Gastroesophageal sphincter (tissue), 4 donors: Measurements from ENCODE around the gene ZNF865. TPM values are rescaled to one million over a fixed set of nuclear protein-coding genes. Genes with fewer than 3 reads are reported as not detected.

Experiments used
- ATAC-seq: fragments of 150-250 bp; one replicate; pipeline ENCODE4 v1.9.1; 2016; ENCODE audit warnings: mild to moderate bottlenecking, moderate library complexity
- H3K27ac ChIP-seq, 4 donors: fragments of 200-600 bp; sonication (generic) in 3 of 4; 1 replicate in 3 of 4; 2 replicates in 1 of 4; pipeline ENCODE4 v1.5.1; 2016 to 2019
- H3K27me3 ChIP-seq: fragments of 200-600 bp; sonication (generic); one replicate; pipeline ENCODE4 v1.5.1; 2019
- H3K36me3 ChIP-seq, 2 donors: fragments of 200-600 bp; sonication (generic); one replicate each; pipeline ENCODE4 v1.5.1; 2019; ENCODE audit warnings: control low read depth in 1 of 2
- H3K4me1 ChIP-seq, 3 donors: fragments of 200-600 bp; sonication (generic); 1 replicate in 2 of 3; 2 replicates in 1 of 3; pipeline ENCODE4 v1.5.1; 2016 to 2019; ENCODE audit warnings: control low read depth in 2 of 3
- H3K4me3 ChIP-seq, 2 donors: fragments of 200-600 bp; sonication (generic); one replicate each; pipeline ENCODE4 v1.5.1; 2019; ENCODE audit warnings: mild to moderate bottlenecking in 1 of 2, moderate library complexity in 1 of 2
- H3K9me3 ChIP-seq, 3 donors: fragments of 200-600 bp; sonication (generic); one replicate each; pipeline ENCODE4 v1.5.1; 2017 to 2019; ENCODE audit warnings: control low read depth in 2 of 3
- CTCF ChIP-seq, 4 experiments: fragments of 200-600 bp in 2 of 4; fragments of 450-650 bp in 2 of 4; sonication (generic) in 1 of 4; IDR thresholded peaks; one replicate each; pipeline ENCODE4 v1.5.1; 2017 to 2019; ENCODE audit warnings: antibody characterized with exemption in 4 of 4, mild to moderate bottlenecking in 2 of 4, moderate library complexity in 2 of 4
- EP300 ChIP-seq: sonication (generic); formaldehyde crosslinking; IDR thresholded peaks from one replicate; pipeline ENCODE4 v1.6.1; 2017; ENCODE audit warnings: antibody characterized with exemption, mild to moderate bottlenecking
- POLR2A ChIP-seq, 2 donors: fragments of 450-650 bp; IDR thresholded peaks; one replicate each; pipeline ENCODE4 v1.6.1; 2017; ENCODE audit warnings: antibody characterized with exemption in 2 of 2, mild to moderate bottlenecking in 2 of 2, moderate library complexity in 1 of 2
- POLR2AphosphoS5 ChIP-seq: sonication (generic); formaldehyde crosslinking; IDR thresholded peaks from one replicate; pipeline ENCODE4 v1.6.1; 2017; ENCODE audit warnings: antibody characterized with exemption
- WGBS, 2 donors: methylation state at CpG; one replicate each; pipeline ENCODE4 v1.1.5; 2018; ENCODE audit warnings: low coverage in 1 of 2; 5-methylcytosine and 5-hydroxymethylcytosine counted together
- total RNA-seq, 4 donors: library from RNA; depleted of rRNA; stranded (reverse); fragments of >200 nt; gene quantifications; one replicate each; pipeline ENCODE4 v1.1.0, GENCODE V29; 2016

The ZNF865 gene
- total RNA-seq, 4 donors from 2014 or later: 4.6 to 12.0 (median 6.4) TPM

- H3K27me3 ChIP-seq: no peaks in the 10 kb centered on the region
- no peaks in the 10 kb centered on the region for H3K36me3 ChIP-seq
- H3K4me1 ChIP-seq: peaks cover 5 to 82% (median 47%) of the 10 kb centered on the region in 3 donors
- peak overlapping the region; percentile 95 to 100 (median 98) for H3K27ac ChIP-seq
- H3K9me3 ChIP-seq: no peaks in the 10 kb centered on the region
- 48% methylated on average over 6 of the region's 7 CpGs; no CpG with 5 or more reads in 1 of the 2 donors for WGBS, 2 donors
- TF ChIP-seq CTCF (IDR thresholded peaks at IDR 0.05) (no peak), POLR2AphosphoS5 (no peak), POLR2A (IDR thresholded peaks at IDR 0.05) (no peak), EP300 (no peak)
- H3K4me3 ChIP-seq: peak overlapping the region; percentile 97 to 100
- no peak for ATAC-seq
Observed at GRCh38 chr19:55635856-55636440, 30.5 kb downstream of the ZNF865 start.

- Histone ChIP-seq H3K36me3 (no peaks in the 10 kb centered on the region), H3K4me1 (peaks cover 5 to 85% (median 47%) of the 10 kb centered on the region in 3 donors), H3K9me3 (no peaks in the 10 kb centered on the region), H3K27me3 (no peaks in the 10 kb centered on the region), H3K27ac (peak overlapping the region in 2 of 4 donors; percentile 9 to 96), H3K4me3 (peak overlapping the region in 1 of 2 donors; percentile 97)
- WGBS, 2 donors: 71 to 100% methylated on average over 1 to 4 of the region's 4 CpGs
- ATAC-seq: no peak
- TF ChIP-seq POLR2A (IDR thresholded peaks at IDR 0.05) (no peak), CTCF (IDR thresholded peaks at IDR 0.05) (no peak), POLR2AphosphoS5 (no peak), EP300 (no peak)
Observed at GRCh38 chr19:55636723-55637122, 31.3 kb downstream of the ZNF865 start.

DNA sequence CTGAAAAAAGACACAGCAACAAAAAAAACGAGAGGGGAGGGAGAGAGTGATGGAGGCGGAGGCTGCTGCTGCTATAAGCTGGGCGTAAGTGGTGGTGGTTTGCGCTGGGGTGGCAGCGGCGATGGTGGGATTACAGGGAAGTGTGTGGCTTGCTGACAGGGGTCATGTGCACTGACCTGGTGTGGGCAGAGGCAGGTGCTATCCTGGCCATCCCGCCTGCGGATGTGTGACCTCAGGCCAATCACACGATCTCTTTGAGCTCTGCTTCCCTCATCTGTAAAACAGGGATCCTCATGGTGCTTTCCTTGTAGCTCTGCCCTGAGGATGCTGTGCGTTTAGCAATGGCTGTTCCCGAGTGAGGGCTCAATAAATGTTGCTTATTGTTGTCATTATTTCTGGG lies 32.1 kb downstream of the ZNF865 start:
- Histone ChIP-seq H3K9me3 (no peaks in the 10 kb centered on the region), H3K36me3 (no peaks in the 10 kb centered on the region), H3K27ac (no peak overlapping the region), H3K4me1 (peaks cover 5 to 85% (median 55%) of the 10 kb centered on the region in 3 donors), H3K27me3 (no peaks in the 10 kb centered on the region), H3K4me3 (no peak overlapping the region)
- WGBS, 2 donors: 63 to 65% methylated on average over 11 of the region's 11 CpGs
- TF ChIP-seq CTCF (IDR thresholded peaks at IDR 0.05): no peak
- no peak for ATAC-seq

DNA sequence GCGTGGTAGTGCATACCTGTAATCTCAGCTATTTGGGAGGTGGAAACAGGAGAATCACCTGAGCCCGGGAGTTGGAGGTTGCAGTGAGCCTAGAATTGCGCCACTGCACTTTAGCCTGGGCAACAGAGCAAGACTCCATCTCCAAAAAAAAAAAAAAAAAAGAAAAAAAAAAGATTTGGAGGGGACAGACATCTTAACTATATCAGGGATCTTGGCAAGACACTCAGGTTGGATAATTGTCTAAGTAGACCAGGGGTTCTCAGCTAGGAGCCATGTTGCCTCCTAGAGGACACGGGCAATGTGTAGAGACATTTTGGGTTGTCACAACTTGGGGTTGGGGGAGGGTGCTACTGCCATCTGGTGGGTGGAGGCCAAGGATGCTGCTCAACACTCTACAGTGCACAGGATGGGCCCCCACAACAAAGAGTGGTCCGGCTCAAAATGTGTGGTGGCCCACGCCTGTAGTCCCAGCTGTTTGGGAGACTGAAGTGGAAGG lies 33.5 kb downstream of the ZNF865 start:
- H3K36me3 ChIP-seq: no peaks in the 10 kb centered on the region
- 96% methylated on average over 3 of the region's 6 CpGs; no CpG with 5 or more reads in 1 of the 2 donors for WGBS, 2 donors
- H3K9me3 ChIP-seq: no peaks in the 10 kb centered on the region
- H3K27ac ChIP-seq: peak overlapping the region in 2 of 4 donors; percentile 90 to 96
- no peak for TF ChIP-seq POLR2A (IDR thresholded peaks at IDR 0.05)
- peak in 3 of 4 experiments; percentile 15 to 41 (median 19) for TF ChIP-seq CTCF (IDR thresholded peaks at IDR 0.05)
- ATAC-seq: no peak
- peaks cover 5 to 89% (median 63%) of the 10 kb centered on the region in 3 donors for H3K4me1 ChIP-seq
- H3K4me3 ChIP-seq: no peak overlapping the region
- no peaks in the 10 kb centered on the region for H3K27me3 ChIP-seq

GRCh38 chr19:55640043-55640576 lies 34.7 kb downstream of the ZNF865 start:
- TF ChIP-seq CTCF (IDR thresholded peaks at IDR 0.05) (peak in 3 of 4 experiments; percentile 55 to 67 (median 60)), POLR2A (IDR thresholded peaks at IDR 0.05) (no peak)
- Histone ChIP-seq H3K4me3 (peak overlapping the region; percentile 89 to 95), H3K4me1 (peaks cover 5 to 94% (median 66%) of the 10 kb centered on the region in 3 donors), H3K36me3 (peaks cover 0 to 7% of the 10 kb centered on the region in 2 donors), H3K9me3 (no peaks in the 10 kb centered on the region), H3K27me3 (no peaks in the 10 kb centered on the region), H3K27ac (peak overlapping the region; percentile 83 to 96 (median 93))
- ATAC-seq: peak; percentile 26
- no CpG with 5 or more reads among the region's 38 CpGs for WGBS, 2 donors
